GM12878 (cell line): ENCODE measurements around the gene ATP13A1. TPM values are rescaled to one million over a fixed set of nuclear protein-coding genes. Genes with fewer than 3 reads are reported as not detected.

Experiments
- ATF3 ChIP-seq: IDR thresholded peaks from 2 replicates; pipeline ENCODE4 v1.6.1; 2011; ENCODE audit warnings: low read depth, mild to moderate bottlenecking, low read length, moderate library complexity, borderline replicate concordance; ENCODE audit errors: extremely low read depth
- BMI1 ChIP-seq: fragments of 450-650 bp; IDR thresholded peaks from 2 replicates; pipeline ENCODE4 v1.6.1; 2016; ENCODE audit warnings: mild to moderate bottlenecking, moderate library complexity, borderline replicate concordance
- E2F8 ChIP-seq: fragments of 450-650 bp; IDR thresholded peaks from 2 replicates; pipeline ENCODE4 v1.6.1; 2018; ENCODE audit warnings: mild to moderate bottlenecking, low read depth, moderate library complexity; ENCODE audit not compliant: partially characterized antibody
- IRF4 ChIP-seq: IDR thresholded peaks from 2 replicates; pipeline ENCODE4 v1.6.1; 2011; ENCODE audit warnings: low read depth, low read length
- KDM1A ChIP-seq: fragments of 200-600 bp; sonication (generic); IDR thresholded peaks from 2 replicates; pipeline ENCODE4 v1.6.1; 2016; ENCODE audit warnings: borderline replicate concordance
- MYB ChIP-seq: fragments of 150-350 bp; IDR thresholded peaks from 2 replicates; pipeline ENCODE4 v1.6.1; 2014; ENCODE audit warnings: mild to moderate bottlenecking, low read depth, low read length, borderline replicate concordance
- NFIC ChIP-seq: IDR thresholded peaks from 2 replicates; pipeline ENCODE4 v1.6.1; 2012; ENCODE audit warnings: low read depth, mild to moderate bottlenecking, inconsistent platforms, low read length, moderate library complexity
- NFYA ChIP-seq: IDR thresholded peaks from 2 replicates; pipeline ENCODE4 v1.6.1; 2011; ENCODE audit warnings: low read depth, mild to moderate bottlenecking, low read length, improper control_type of control experiment, borderline replicate concordance
- NRF1 ChIP-seq: conservative IDR thresholded peaks from 2 replicates; pipeline ENCODE4 v1.6.1; 2011; ENCODE audit warnings: mild to moderate bottlenecking, low read depth, low read length, improper control_type of control experiment
- PAX8 ChIP-seq: fragments of 450-650 bp; IDR thresholded peaks from 2 replicates; pipeline ENCODE4 v1.6.1; 2017; ENCODE audit warnings: mild to moderate bottlenecking, moderate library complexity
- RCOR1 ChIP-seq: conservative IDR thresholded peaks from 2 replicates; pipeline ENCODE4 v1.6.1; 2012; ENCODE audit warnings: low read depth, low read length, improper control_type of control experiment
- SMC3 ChIP-seq: IDR thresholded peaks from 2 replicates; pipeline ENCODE4 v1.6.1; 2011; ENCODE audit warnings: low read length, improper control_type of control experiment, borderline replicate concordance
- TCF12 ChIP-seq: IDR thresholded peaks from 2 replicates; pipeline ENCODE4 v1.6.1; 2011; ENCODE audit warnings: low read depth, mild to moderate bottlenecking, low read length
- ZNF217 ChIP-seq: fragments of 450-650 bp; IDR thresholded peaks from 2 replicates; pipeline ENCODE4 v1.6.1; 2017; ENCODE audit warnings: antibody characterized with exemption, mild to moderate bottlenecking
- ZNF384 ChIP-seq: IDR thresholded peaks from 2 replicates; pipeline ENCODE4 v1.6.1; 2012; ENCODE audit warnings: low read depth, mild to moderate bottlenecking, low read length, improper control_type of control experiment, borderline replicate concordance
- polyA plus RNA-seq, 11 experiments: library from polyadenylated mRNA; depleted of rRNA in 4 of 11; unstranded in 6 of 11; stranded (reverse) in 5 of 11; fragments of >200 nt; fragmentation: Nextera tagmentation in 4 of 11; fragmentation: Illumina TruSeq in 1 of 11; extraction: Ambion mirVana in 4 of 11; extraction: Trizol in 1 of 11; gene quantifications; 1 replicate in 1 of 11; 2 replicates in 10 of 11; pipeline versions ENCODE4 v1.2.1 to v1.2.3, GENCODE V29; 2011 to 2016; ENCODE audit warnings: inconsistent platforms in 2 of 11, missing spikeins in 2 of 11, low read depth in 1 of 11
- total RNA-seq, 4 experiments: library from RNA; depleted of rRNA in 3 of 4; stranded (reverse); fragments of >200 nt in 3 of 4; fragmentation: Illumina TruSeq in 1 of 4; extraction: Trizol in 1 of 4; gene quantifications; 2 replicates each; pipeline versions ENCODE4 v1.2.1 to v1.2.3, GENCODE V29; 2013 to 2021
- TF ChIP-seq, protein P1 (sequence below): fragments of 450-650 bp; IDR thresholded peaks from 2 replicates; pipeline ENCODE4 v1.6.1; 2016; ENCODE audit warnings: mild to moderate bottlenecking, moderate library complexity, borderline replicate concordance
- TF ChIP-seq, protein P2 (sequence below): fragments of 450-650 bp; IDR thresholded peaks from 2 replicates; pipeline ENCODE4 v1.6.1; 2014; ENCODE audit warnings: mild to moderate bottlenecking

The ATP13A1 gene
- total and polyA plus RNA-seq, 10 of the 15 experiments (the other 5 are each of a cell fraction or from before 2014, with no cell fraction given) = 0.37 to 91.0 (median 29.8) TPM

- TF ChIP-seq NFYA = no peak
- peak; percentile 30; the same call in 1 of the 2 replicates for TF ChIP-seq ZNF217
- TF ChIP-seq RCOR1 = peak; percentile 97
- TF ChIP-seq, protein P1, sequence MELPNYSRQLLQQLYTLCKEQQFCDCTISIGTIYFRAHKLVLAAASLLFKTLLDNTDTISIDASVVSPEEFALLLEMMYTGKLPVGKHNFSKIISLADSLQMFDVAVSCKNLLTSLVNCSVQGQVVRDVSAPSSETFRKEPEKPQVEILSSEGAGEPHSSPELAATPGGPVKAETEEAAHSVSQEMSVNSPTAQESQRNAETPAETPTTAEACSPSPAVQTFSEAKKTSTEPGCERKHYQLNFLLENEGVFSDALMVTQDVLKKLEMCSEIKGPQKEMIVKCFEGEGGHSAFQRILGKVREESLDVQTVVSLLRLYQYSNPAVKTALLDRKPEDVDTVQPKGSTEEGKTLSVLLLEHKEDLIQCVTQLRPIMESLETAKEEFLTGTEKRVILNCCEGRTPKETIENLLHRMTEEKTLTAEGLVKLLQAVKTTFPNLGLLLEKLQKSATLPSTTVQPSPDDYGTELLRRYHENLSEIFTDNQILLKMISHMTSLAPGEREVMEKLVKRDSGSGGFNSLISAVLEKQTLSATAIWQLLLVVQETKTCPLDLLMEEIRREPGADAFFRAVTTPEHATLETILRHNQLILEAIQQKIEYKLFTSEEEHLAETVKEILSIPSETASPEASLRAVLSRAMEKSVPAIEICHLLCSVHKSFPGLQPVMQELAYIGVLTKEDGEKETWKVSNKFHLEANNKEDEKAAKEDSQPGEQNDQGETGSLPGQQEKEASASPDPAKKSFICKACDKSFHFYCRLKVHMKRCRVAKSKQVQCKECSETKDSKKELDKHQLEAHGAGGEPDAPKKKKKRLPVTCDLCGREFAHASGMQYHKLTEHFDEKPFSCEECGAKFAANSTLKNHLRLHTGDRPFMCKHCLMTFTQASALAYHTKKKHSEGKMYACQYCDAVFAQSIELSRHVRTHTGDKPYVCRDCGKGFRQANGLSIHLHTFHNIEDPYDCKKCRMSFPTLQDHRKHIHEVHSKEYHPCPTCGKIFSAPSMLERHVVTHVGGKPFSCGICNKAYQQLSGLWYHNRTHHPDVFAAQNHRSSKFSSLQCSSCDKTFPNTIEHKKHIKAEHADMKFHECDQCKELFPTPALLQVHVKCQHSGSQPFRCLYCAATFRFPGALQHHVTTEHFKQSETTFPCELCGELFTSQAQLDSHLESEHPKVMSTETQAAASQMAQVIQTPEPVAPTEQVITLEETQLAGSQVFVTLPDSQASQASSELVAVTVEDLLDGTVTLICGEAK = peak; percentile 96
- no peak for TF ChIP-seq KDM1A
- TF ChIP-seq ATF3 = no peak
- TF ChIP-seq SMC3 = no peak
- TF ChIP-seq TCF12 = peak; percentile 38; the same call in 1 of the 2 replicates
- no peak for TF ChIP-seq MYB
- TF ChIP-seq, protein P2, sequence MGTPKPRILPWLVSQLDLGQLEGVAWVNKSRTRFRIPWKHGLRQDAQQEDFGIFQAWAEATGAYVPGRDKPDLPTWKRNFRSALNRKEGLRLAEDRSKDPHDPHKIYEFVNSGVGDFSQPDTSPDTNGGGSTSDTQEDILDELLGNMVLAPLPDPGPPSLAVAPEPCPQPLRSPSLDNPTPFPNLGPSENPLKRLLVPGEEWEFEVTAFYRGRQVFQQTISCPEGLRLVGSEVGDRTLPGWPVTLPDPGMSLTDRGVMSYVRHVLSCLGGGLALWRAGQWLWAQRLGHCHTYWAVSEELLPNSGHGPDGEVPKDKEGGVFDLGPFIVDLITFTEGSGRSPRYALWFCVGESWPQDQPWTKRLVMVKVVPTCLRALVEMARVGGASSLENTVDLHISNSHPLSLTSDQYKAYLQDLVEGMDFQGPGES = 0 out of 2 replicates have a peak, but pooled peaks have one; percentile 13
- no peak for TF ChIP-seq NFIC
- TF ChIP-seq IRF4 = 0 out of 2 replicates have a peak, but pooled peaks have one; percentile 5
- TF ChIP-seq BMI1 = peak; percentile 85; the same call in 1 of the 2 replicates
- TF ChIP-seq NRF1 = peak; percentile 28; the same call in 1 of the 2 replicates
- TF ChIP-seq E2F8 = peak; percentile 86
- TF ChIP-seq ZNF384 = peak; percentile 81
- TF ChIP-seq PAX8 = no peak
Observed at GRCh38 chr19:19663256-19664120, at the start of gene ATP13A1 (continued).
